Stimulated activated naive CD4-positive, alpha-beta T cell treated with Interleukin-2 at 50 U/mL for 16 hours (primary cell): Measurements from ENCODE around the gene ZNF563.
"Not testable (repeated sequence)": the region's sequence is repeated elsewhere in the genome, so short reads cannot be mapped to it uniquely, and the experiment has no call there.

Experiments used
- DNase-seq: peaks from one replicate; lab custom pipeline; 2025; lab: John Stamatoyannopoulos, UW

ZNF563 gene

DNA sequence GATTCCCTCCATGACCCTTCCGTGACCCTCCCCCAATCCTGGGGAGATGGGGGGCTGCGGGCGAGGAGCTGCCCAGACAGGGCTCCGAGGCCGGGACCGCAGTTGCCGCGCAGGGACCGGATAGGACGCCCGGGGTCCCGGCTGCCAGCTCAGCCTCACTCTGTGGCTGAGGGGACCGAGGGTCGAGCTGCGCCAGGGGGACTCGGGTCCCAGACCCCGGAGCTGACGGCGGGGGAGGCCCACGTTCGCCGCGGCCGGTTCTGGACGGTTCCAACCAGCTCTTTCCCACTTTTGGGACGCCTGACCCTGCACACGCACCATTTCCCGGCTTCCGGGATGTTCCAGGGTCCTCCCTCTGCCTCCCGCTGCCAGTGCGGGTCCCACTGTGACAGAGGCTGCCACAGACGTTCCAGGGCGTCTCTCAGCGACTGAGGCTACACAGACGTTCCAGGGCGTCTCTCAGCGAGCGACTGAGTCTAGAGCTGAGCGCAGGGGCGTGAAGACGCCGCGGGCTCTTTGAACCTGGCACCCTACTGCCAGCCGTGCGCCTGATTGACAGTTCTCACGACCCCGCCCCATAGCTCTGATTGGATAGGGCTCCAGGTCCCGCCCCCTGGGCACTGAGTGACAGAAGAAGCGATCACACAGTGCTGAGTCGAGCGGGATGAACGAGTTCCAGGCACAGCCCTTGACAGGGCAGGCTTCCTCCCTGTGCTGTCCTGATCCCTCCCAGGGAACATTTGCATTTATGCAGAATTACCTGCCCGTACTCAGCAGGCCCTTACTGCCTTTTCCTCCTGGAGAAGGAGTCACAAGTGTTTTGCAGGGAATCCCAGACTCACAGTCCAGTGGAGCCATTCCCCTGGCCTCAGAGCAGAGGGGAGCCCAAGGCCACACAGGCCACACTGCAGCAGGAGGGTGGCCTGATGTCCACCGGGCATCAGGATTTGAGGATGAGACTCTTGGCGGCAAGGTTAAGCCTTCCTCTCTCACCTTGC is at the start of gene ZNF563:
Gene ZNF563 (minus strand): TSS at position 472 of the 998 bp plus-strand sequence. CDS start 151 bp downstream, at position 321.
- peak; percentile 97 for DNase-seq

- no peak for DNase-seq
Measured at GRCh38 chr19:12380444-12380737, 47.0 kb upstream of the ZNF563 start.

- no peak for DNase-seq
Measured at GRCh38 chr19:12379732-12380443, 46.5 kb upstream of the ZNF563 start.

GRCh38 chr19:12374026-12374425 is 40.6 kb upstream of the ZNF563 start:
- DNase-seq: no peak

DNA sequence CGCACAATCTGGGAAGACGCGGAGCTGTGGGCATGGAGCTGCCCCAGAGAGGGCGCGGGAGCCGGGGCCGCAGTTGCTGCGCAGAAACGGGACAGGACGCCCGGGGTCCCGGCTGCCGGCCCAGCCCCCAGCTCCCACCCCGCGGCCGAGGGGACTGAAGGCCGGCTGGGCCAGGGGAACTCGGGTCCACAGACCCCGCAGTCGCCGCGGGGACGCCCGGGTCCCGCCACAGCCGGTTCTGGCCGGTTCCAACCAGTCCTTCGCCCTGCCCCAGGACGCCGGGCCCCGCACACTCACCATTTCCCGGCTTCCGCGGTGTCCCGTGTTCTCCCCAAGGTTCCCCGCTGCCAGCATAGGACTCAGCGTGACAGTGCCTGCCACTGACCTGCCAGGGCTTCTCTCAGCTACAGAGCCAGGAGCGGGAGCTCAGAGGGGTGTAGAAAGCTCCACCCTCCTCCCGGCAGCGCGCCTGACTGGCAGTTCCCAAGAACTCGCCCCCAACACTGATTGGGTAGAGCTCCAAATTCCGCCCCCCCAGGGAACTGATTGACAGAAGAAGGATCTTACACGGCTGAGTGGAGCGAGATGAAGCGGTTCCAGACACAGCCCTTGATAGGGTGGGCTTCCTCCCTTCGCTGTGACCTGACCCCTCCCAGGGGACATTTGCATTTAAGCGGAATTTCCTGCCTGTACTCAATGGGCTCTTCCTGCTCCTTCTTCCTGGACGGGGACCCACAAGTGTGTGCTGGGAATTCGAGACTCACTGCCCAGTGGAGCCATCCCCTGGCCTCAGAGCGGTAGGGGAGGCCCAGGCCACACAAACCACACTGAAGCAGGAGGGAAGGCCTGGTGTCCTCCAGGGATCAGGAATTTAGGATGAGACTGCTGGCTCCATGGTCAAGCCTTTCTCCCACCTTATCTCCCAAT is 32.1 kb upstream of the ZNF563 start, which contains the start of gene ZNF442:
Gene ZNF442 (minus strand): TSS at position 448 of the 927 bp plus-strand sequence. CDS start 2,052 bp downstream, outside the sequence.
- peak; percentile 81 for DNase-seq

- no peak for DNase-seq
Measured at GRCh38 chr19:12364391-12365235, 31.2 kb upstream of the ZNF563 start.

DNA sequence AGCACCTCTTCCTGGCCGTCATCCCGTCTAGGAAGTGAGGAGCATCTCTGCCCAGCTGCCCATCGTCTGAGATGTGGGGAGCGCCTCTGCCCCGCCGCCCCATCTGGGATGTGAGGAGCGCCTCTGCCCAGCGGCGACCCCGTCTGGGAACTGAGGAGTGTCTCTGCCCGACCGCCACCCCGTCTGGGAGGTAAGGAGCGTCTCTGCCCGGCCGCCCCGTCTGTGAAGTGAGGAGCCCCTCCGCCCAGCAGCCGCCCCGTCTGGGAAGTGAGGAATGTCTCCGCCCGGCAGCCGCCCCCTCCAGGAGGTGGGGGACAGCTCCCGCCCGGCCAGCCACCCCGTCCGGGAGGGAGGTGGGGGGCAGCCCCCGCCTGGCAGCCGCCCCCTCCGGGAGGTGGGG is 28.8 kb upstream of the ZNF563 start:
- DNase-seq: not testable (repeated sequence)

DNA sequence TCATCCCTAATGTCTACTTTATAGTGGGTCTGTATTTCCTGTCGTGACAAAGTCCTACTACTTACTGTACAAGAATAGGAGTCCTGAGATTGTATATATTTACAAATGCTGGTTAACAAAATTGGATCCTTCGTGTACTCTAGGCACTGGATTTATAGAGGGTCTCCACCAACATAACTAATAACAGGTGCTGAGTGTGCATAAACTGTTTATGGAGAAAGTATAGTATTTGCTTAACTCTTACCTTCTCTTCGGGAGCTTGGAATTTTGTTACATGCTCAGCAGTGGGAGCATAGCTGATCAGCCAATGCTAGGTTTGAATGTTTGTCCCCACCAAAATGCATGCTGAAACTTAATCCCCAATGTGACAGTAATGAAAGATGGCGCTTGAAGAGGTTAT is 19.9 kb upstream of the ZNF563 start:
- DNase-seq: no peak

DNA sequence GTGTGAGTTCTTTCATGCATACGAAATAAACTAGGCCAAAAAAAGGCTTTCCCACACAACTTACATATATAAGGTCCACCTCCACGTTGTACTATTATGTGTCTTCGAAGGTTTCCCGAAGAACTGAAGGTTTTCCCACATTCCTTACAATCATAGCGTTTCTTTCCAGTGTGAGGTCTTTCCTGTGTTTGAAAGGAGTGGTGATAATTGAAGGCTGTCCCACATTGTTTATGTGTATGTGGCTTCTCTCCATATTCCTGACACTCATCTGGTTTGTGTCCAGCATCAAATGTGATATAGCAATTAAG is 17.4 kb upstream of the ZNF563 start:
- no peak for DNase-seq

GRCh38 chr19:12350185-12350889 is 16.9 kb upstream of the ZNF563 start:
- DNase-seq: no peak

- DNase-seq: peak; percentile 4
Measured at GRCh38 chr19:12346896-12347295, 13.5 kb upstream of the ZNF563 start.

GRCh38 chr19:12345197-12345596 is 11.8 kb upstream of the ZNF563 start:
- no peak for DNase-seq

GRCh38 chr19:12331211-12331941 is 2.1 kb downstream of the ZNF563 start:
- peak; percentile 80 for DNase-seq

- DNase-seq: no peak
Measured at GRCh38 chr19:12330340-12330739, 3.1 kb downstream of the ZNF563 start.

GRCh38 chr19:12325690-12326089 is 7.7 kb downstream of the ZNF563 start:
- no peak for DNase-seq

- no peak for DNase-seq
Measured at GRCh38 chr19:12318782-12319413, 14.5 kb downstream of the ZNF563 start.

DNA sequence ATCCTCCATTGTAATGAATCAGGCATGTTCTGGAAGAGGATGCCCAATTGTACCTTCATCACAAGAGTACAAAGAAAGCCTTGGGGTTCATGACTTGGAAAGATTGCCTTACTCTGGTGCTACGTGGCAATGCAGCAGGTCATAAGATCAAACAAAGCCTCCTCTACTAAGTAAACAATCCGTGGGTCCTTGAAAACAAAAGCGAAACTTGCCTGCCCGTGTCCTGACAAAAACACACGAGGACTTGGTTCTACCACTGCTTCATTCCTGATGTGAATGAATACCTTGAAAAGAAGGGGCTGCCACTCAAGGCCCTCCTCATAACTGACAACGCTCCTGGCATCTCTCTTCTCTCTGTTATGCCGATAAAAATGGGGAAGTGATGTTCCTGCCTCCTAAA is 18.9 kb downstream of the ZNF563 start:
- DNase-seq: no peak

- DNase-seq: not testable (repeated sequence)
Measured at GRCh38 chr19:12308891-12309290, 24.5 kb downstream of the ZNF563 start.

- DNase-seq: no peak
Measured at GRCh38 chr19:12295191-12295590, 38.2 kb downstream of the ZNF563 start.
